ENCODE measurements around the gene ARMC12.

DNA sequence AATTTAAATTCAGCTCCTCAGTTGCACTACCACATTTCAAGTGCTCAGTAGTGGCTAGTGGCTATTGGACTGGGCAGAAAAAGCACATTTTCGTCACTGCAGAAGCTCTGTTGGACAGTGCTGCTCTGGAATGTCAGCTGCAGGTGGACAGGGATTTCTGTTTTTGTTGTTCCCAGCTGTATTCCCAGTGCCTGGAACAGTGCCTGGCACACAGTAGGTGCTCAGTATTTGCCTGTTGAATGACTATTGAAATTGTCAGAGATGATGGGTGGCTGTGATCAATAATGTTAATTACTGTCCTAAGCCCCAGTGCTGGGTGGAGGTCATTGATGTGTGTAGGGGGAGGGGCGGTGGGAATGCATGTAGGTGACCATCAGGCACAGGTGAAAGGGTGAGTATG, 49.4 kb downstream of the ARMC12 start:
- no peak for TF ChIP-seq POLR2A (IDR thresholded peaks at IDR 0.05)
- TF ChIP-seq, protein P1, sequence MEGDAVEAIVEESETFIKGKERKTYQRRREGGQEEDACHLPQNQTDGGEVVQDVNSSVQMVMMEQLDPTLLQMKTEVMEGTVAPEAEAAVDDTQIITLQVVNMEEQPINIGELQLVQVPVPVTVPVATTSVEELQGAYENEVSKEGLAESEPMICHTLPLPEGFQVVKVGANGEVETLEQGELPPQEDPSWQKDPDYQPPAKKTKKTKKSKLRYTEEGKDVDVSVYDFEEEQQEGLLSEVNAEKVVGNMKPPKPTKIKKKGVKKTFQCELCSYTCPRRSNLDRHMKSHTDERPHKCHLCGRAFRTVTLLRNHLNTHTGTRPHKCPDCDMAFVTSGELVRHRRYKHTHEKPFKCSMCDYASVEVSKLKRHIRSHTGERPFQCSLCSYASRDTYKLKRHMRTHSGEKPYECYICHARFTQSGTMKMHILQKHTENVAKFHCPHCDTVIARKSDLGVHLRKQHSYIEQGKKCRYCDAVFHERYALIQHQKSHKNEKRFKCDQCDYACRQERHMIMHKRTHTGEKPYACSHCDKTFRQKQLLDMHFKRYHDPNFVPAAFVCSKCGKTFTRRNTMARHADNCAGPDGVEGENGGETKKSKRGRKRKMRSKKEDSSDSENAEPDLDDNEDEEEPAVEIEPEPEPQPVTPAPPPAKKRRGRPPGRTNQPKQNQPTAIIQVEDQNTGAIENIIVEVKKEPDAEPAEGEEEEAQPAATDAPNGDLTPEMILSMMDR (IDR thresholded peaks at IDR 0.05): no peak

Measured in transverse colon (tissue), 3 donors.